IMR-90 (cell line): Measurements from ENCODE around the gene DNTTIP2. TPM values are rescaled to one million over a fixed set of nuclear protein-coding genes. Genes with fewer than 3 reads are reported as not detected.
A peak's percentile ranks its signal among the peaks of the same experiment; 100 is the strongest.

ENCODE experiments used
- ATAC-seq: fragments of 200-7000 bp; cut with Tn5 transposase; 2 replicates; pipeline ENCODE4 v1.9.1; 2020; ENCODE audit warnings: low read depth, mild to moderate bottlenecking, moderate library complexity
- BruUV-seq: library from RNA; stranded (reverse); fragments of 400-500 nt; replicated peaks from 2 replicates; lab custom pipeline; 2021; lab: Mats Ljungman, UMichigan
- CTCF ChIA-PET: fragments of 300-600 bp; formaldehyde crosslinking; extraction: SDS; loops from one replicate; lab custom pipeline; 2021; ENCODE audit warnings: antibody characterized with exemption; lab: Yijun Ruan, JAX
- POLR2A ChIA-PET: fragments of 300-600 bp; sonication (Branson Sonifier 250); formaldehyde crosslinking; loops from one replicate; lab custom pipeline; 2022; ENCODE audit warnings: antibody characterized with exemption; ENCODE audit not compliant: unreplicated experiment; lab: Charles Lee
- DNase-seq: peaks from one replicate; pipeline ENCODE4 v3.0.0; 2013
- H2AFZ ChIP-seq: replicated peaks from 2 replicates; pipeline ENCODE3; 2013; ENCODE audit warnings: low read length, mild to moderate bottlenecking; ENCODE audit not compliant: poor library complexity
- H2AK5ac ChIP-seq: 2 replicates; pipeline ENCODE4 v1.6.1; 2013; ENCODE audit warnings: low read depth, low read length, inconsistent platforms
- H2AK9ac ChIP-seq: replicated peaks from 2 replicates; pipeline ENCODE3; 2013; ENCODE audit warnings: mild to moderate bottlenecking, low read depth, low read length, moderate library complexity; ENCODE audit not compliant: poor library complexity
- H2BK120ac ChIP-seq: 2 replicates; pipeline ENCODE4 v1.6.1; 2013; ENCODE audit warnings: low read depth, low read length, inconsistent platforms
- H2BK15ac ChIP-seq: 3 replicates; pipeline ENCODE4 v1.6.1; 2013; ENCODE audit warnings: low read depth, low read length, inconsistent platforms
- H2BK20ac ChIP-seq: 2 replicates; pipeline ENCODE4 v1.6.1; 2013; ENCODE audit warnings: low read depth, mild to moderate bottlenecking, inconsistent platforms, low read length, moderate library complexity
- H2BK5ac ChIP-seq: 2 replicates; pipeline ENCODE4 v1.6.1; 2013; ENCODE audit warnings: mild to moderate bottlenecking, low read depth, low read length, inconsistent platforms; ENCODE audit not compliant: poor library complexity, severe bottlenecking
- H3K14ac ChIP-seq: replicated peaks from 2 replicates; pipeline ENCODE4 v1.6.1; 2013; ENCODE audit warnings: low read depth, low read length, inconsistent platforms
- H3K18ac ChIP-seq: 2 replicates; pipeline ENCODE4 v1.6.1; 2013; ENCODE audit warnings: low read depth, low read length, control low read depth
- H3K23ac ChIP-seq: 2 replicates; pipeline ENCODE4 v1.6.1; 2013; ENCODE audit warnings: low read depth, low read length, inconsistent platforms
- H3K27ac ChIP-seq: 2 replicates; pipeline ENCODE4 v1.5.1; 2013; ENCODE audit warnings: mild to moderate bottlenecking, control low read depth, low read length; ENCODE audit not compliant: insufficient read depth
- H3K27me3 ChIP-seq: 2 replicates; pipeline ENCODE4 v1.6.1; 2013; ENCODE audit warnings: low read length; ENCODE audit not compliant: control insufficient read depth, insufficient read depth
- H3K36me3 ChIP-seq: 2 replicates; pipeline ENCODE4 v1.6.1; 2013; ENCODE audit warnings: low read length, mixed read lengths; ENCODE audit not compliant: control insufficient read depth, insufficient read depth
- H3K4ac ChIP-seq: 2 replicates; pipeline ENCODE4 v1.6.1; 2013; ENCODE audit warnings: low read depth, low read length, inconsistent platforms
- H3K4me1 ChIP-seq: 2 replicates; pipeline ENCODE4 v1.6.1; 2013; ENCODE audit warnings: low read length, mixed read lengths; ENCODE audit not compliant: control insufficient read depth, insufficient read depth
- H3K4me2 ChIP-seq: 2 replicates; pipeline ENCODE4 v1.6.1; 2013; ENCODE audit warnings: low read depth, mild to moderate bottlenecking, control low read depth, low read length, moderate library complexity
- H3K4me3 ChIP-seq: 2 replicates; pipeline ENCODE4 v1.5.1; 2013; ENCODE audit warnings: low read depth, mild to moderate bottlenecking, control low read depth, low read length, moderate library complexity; ENCODE audit not compliant: insufficient read depth
- H3K56ac ChIP-seq: 2 replicates; pipeline ENCODE4 v1.6.1; 2013; ENCODE audit warnings: low read length, inconsistent platforms; ENCODE audit not compliant: insufficient read depth; ENCODE audit errors: extremely low read depth
- H3K79me1 ChIP-seq, 2 experiments: 2 replicates each; pipeline ENCODE4 v1.6.1; 2013; ENCODE audit warnings: low read length in 2 of 2, inconsistent platforms in 1 of 2, low read depth in 1 of 2
- H3K9ac ChIP-seq: 2 replicates; pipeline ENCODE4 v1.6.1; 2013; ENCODE audit warnings: low read depth, low read length, control low read depth
- H3K9me1 ChIP-seq: 2 replicates; pipeline ENCODE4 v1.6.1; 2013; ENCODE audit warnings: low read length, inconsistent platforms; ENCODE audit not compliant: insufficient read depth
- H3K9me3 ChIP-seq: 2 replicates; pipeline ENCODE4 v1.6.1; 2013; ENCODE audit warnings: low read length; ENCODE audit not compliant: control insufficient read depth, insufficient read depth
- H4K20me1 ChIP-seq: 2 replicates; pipeline ENCODE4 v1.6.1; 2013; ENCODE audit warnings: low read length, inconsistent platforms; ENCODE audit not compliant: insufficient read depth
- H4K5ac ChIP-seq: 2 replicates; pipeline ENCODE4 v1.6.1; 2013; ENCODE audit warnings: mild to moderate bottlenecking, low read depth, low read length, control low read depth
- H4K8ac ChIP-seq, 2 experiments: 2 replicates each; pipeline ENCODE4 v1.6.1; 2013; ENCODE audit warnings: low read depth in 2 of 2, low read length in 2 of 2, control low read depth in 1 of 2, inconsistent platforms in 1 of 2
- H4K91ac ChIP-seq: 2 replicates; pipeline ENCODE4 v1.6.1; 2013; ENCODE audit warnings: low read depth, low read length, inconsistent platforms; ENCODE audit not compliant: insufficient read depth
- CHD1 ChIP-seq: IDR thresholded peaks from 2 replicates; pipeline ENCODE4 v1.6.1; 2012; ENCODE audit warnings: low read depth, low read length, improper control_type of control experiment
- CTCF ChIP-seq: conservative IDR thresholded peaks from 2 replicates; pipeline ENCODE4 v1.5.1; 2012; ENCODE audit warnings: mild to moderate bottlenecking, low read depth, low read length, improper control_type of control experiment
- MXI1 ChIP-seq: IDR thresholded peaks from 2 replicates; pipeline ENCODE4 v1.6.1; 2012; ENCODE audit warnings: low read depth, mild to moderate bottlenecking, low read length, moderate library complexity, borderline replicate concordance
- NFE2L2 ChIP-seq: fragments of 150-350 bp; IDR thresholded peaks from 2 replicates; pipeline ENCODE4 v1.6.1; 2016; ENCODE audit warnings: low read depth, mild to moderate bottlenecking, low read length
- POLR2A ChIP-seq: IDR thresholded peaks from 2 replicates; pipeline ENCODE4 v1.6.1; 2012; ENCODE audit warnings: mild to moderate bottlenecking, low read depth, low read length
- RAD21 ChIP-seq: IDR thresholded peaks from 2 replicates; pipeline ENCODE4 v1.6.1; 2012; ENCODE audit warnings: low read length, improper control_type of control experiment
- SMC3 ChIP-seq: fragments of 150-350 bp; IDR thresholded peaks from 2 replicates; pipeline ENCODE4 v1.6.1; 2016; ENCODE audit warnings: low read depth, mild to moderate bottlenecking, antibody characterized with exemption, low read length, moderate library complexity
- WGBS, 2 experiments: methylation state at CpG; one replicate each; pipeline versions ENCODE4 v1.1.5 to v1.1.7; 2013; ENCODE audit warnings: missing lambda C conversion rate in 2 of 2; ENCODE audit not compliant: insufficient read length in 1 of 2; ENCODE audit errors: extremely low coverage in 2 of 2; 5-methylcytosine and 5-hydroxymethylcytosine counted together
- dilution Hi-C: fragments of 300-500 bp; cut with HindIII; formaldehyde crosslinking; loops from one replicate; pipeline ENCODE4 v1.14.3; 2018; ENCODE audit warnings: low sequenced_read_pairs; ENCODE audit not compliant: unreplicated experiment
- in situ Hi-C: fragments of 300-500 bp; cut with MboI; formaldehyde crosslinking; loops from 3 replicates; pipeline ENCODE4 v1.14.3; 2019; ENCODE audit warnings: low sequenced_read_pairs, inconsistent platforms, mixed read lengths
- intact Hi-C: fragments of 100-400 bp; cut with micrococcal nuclease; formaldehyde crosslinking; loops from 2 replicates; pipeline ENCODE4 v1.10.0; 2022
- polyA plus RNA-seq, 3 experiments: library from polyadenylated mRNA; depleted of rRNA; stranded (reverse); fragments of >200 nt; gene quantifications; 2 replicates each; pipeline ENCODE4 v1.2.3, GENCODE V29; 2012; ENCODE audit warnings: low replicate concordance in 1 of 3
- total RNA-seq: library from RNA; depleted of rRNA; stranded (reverse); fragments of >200 nt; gene quantifications from 2 replicates; pipeline ENCODE4 v1.2.3, GENCODE V29; 2012
- TF ChIP-seq, protein P1 (sequence below): fragments of 150-350 bp; IDR thresholded peaks from 2 replicates; pipeline ENCODE4 v1.6.1; 2016; ENCODE audit warnings: low read depth, mild to moderate bottlenecking, low read length, moderate library complexity, borderline replicate concordance

The DNTTIP2 gene
- total and polyA plus RNA-seq, 2 of the 4 experiments (the other 2 are of a cell fraction): 14.2 to 24.4 TPM

DNA sequence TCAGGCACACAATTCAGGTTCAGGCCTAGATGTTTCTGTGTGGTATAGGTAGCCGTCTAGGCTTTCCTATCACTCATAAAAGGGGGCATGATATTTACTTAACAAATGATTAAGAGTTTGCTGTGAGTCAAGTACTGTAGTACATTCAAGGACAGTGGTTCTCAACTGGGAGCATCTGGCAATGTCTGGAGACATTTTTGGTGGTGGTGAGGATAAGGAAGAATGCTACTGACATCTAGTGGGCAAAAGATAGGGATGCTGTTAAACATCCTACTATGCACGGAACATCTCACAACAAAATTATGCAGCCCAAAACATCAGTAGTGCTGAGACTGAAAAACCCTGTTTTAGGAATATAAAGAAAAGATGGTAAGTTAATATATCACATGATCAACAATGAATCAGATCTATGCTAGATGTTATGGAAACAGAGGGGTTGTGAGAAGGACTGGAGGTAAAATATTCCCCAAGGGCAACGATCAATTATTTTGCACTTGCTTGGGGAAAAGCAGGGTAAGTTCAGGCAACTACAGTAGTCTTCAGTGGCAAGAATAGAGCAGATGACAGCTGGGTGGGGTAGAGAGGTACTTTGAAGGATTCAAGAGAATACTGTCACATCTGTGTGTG lies 4.9 kb downstream of the DNTTIP2 start:
- Histone ChIP-seq H2BK15ac (no peak overlapping the region), H3K4me2 (no peak overlapping the region), H3K36me3 (peaks cover 29% of the 10 kb centered on the region), H3K23ac (no peak overlapping the region), H3K56ac (no peak overlapping the region), H2AK9ac (no peak overlapping the region), H3K9ac (no peak overlapping the region), H3K14ac (no peak overlapping the region), H3K9me3 (no peaks in the 10 kb centered on the region), H3K4me3 (no peak overlapping the region), H3K79me1 (peaks cover 11 to 36% of the 10 kb centered on the region in 2 experiments; a peak in 3 of 4 replicates), H2AK5ac (no peak overlapping the region), H4K8ac (no peak overlapping the region), H3K4me1 (no peaks in the 10 kb centered on the region), H3K27ac (no peak overlapping the region), H4K5ac (no peak overlapping the region), H2BK120ac (no peak overlapping the region), H3K18ac (no peak overlapping the region), H3K9me1 (no peaks in the 10 kb centered on the region; the same call in 1 of the 2 replicates), H3K27me3 (no peaks in the 10 kb centered on the region), H2AFZ (no peak overlapping the region), H4K20me1 (no peaks in the 10 kb centered on the region), H4K91ac (no peak overlapping the region), H2BK5ac (no peak overlapping the region), H3K4ac (no peak overlapping the region), H2BK20ac (no peak overlapping the region)
- ChIA-PET CTCF (no interaction called here), POLR2A (no interaction called here)
- in situ Hi-C loops: loop anchor here (25.0 kb wide), 1 partner anchor 862 kb away; no protein-coding TSS in a partner anchor
- DNase-seq: peak; percentile 72
- dilution Hi-C loops: no loop called here
- intact Hi-C loops: loop anchor here (10.0 kb wide), 1 partner anchor 849 kb away; no protein-coding TSS in a partner anchor
- peak; percentile 68 for ATAC-seq
- WGBS, 2 experiments: 83% methylated on average over 1 of the region's 3 CpGs; no CpG with 5 or more reads in 1 of the 2 experiments
- BruUV-seq: no TSS peak
- TF ChIP-seq, protein P1, sequence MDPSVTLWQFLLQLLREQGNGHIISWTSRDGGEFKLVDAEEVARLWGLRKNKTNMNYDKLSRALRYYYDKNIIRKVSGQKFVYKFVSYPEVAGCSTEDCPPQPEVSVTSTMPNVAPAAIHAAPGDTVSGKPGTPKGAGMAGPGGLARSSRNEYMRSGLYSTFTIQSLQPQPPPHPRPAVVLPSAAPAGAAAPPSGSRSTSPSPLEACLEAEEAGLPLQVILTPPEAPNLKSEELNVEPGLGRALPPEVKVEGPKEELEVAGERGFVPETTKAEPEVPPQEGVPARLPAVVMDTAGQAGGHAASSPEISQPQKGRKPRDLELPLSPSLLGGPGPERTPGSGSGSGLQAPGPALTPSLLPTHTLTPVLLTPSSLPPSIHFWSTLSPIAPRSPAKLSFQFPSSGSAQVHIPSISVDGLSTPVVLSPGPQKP: no peak
- TF ChIP-seq RAD21 (peak; percentile 76), NFE2L2 (no peak), SMC3 (peak; percentile 53; the same call in 1 of the 2 replicates), CHD1 (no peak), MXI1 (no peak), CTCF (peak; percentile 63), POLR2A (no peak)
